Activated naive CD4-positive, alpha-beta T cell (primary cell): Measurements from ENCODE around the gene LSR.
"Not testable (repeated sequence)": the region's sequence is repeated elsewhere in the genome, so short reads cannot be mapped to it uniquely, and the experiment has no call there.

Experiments used
- DNase-seq, 4 experiments: peaks; one replicate each; lab custom pipeline; 2025; lab: John Stamatoyannopoulos, UW

LSR gene

DNA sequence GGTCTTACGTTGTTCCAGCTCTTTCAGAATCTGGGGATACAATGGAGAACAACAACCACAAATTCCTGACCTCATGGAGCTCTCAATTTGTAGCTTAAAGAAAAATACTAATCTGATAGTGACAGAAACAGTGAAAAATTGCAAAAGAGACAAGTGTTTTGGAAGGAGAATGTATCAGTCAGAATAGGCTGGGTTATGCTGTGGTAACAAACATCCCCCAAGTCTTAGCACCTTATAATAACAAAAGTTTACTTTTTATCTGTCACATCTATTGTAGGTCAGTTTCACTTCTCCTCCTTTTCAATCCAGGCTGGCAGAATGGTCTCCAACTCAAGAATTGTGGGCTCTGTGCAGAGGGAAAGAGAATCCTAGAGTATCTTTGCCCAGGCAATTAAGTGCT is 29.8 kb upstream of the LSR start:
- no peak for DNase-seq

DNA sequence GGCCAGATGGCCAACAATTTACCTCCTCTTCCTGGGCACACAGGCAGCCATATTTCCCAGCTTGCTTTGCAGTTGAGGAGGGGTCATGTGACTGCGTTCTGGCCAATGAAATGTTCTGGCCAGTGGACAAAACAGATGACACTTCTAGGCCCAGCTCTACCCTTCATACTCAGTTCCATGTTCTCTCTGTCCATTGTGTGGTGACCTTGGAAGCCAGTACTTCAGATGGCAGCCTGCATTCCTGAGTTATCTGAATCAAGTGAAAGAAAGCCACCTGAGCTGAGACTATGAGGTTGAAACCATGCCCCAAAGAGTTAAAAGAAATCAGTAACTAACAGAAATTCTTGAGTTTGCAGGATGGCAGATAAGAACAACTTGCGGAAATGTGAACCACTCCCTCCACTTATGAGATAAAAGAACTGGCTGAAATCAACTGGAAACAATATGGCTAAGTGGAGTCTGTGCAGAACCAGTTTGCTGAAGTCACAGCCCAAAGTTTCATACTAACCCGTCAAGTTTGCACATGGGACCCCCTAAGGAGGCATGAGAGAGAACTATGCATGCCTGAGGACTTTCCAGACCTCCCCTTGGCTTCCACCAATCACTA is 28.4 kb upstream of the LSR start:
- no peak for DNase-seq

DNA sequence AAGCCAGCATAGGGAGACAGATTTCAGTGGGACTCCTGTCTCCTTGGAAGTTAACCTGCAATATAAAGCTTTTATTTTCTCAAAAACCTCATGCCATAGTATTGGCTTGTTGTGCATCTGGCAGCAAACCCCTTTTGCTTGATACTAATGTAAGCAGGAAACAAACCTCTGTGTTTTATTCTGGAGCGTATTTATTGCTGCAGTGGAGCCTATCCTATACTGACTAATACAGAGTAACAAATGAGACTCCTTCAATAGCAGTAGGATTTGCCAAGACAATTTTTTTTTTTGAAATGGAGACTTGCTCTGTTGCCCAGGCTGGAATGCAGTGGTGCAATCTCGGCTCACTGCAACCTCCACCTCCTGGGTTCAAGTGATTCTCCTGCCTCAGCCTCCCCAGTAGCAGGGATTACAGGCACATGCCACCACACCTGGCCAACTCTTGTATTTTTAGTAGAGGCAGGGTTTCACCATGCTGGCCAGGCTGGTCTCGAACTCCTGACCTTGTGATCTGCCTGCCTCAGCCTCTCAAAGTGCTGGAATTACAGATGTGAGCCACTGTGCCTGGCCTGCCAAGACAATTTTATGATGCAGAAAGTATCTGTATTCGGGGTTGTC is 27.7 kb upstream of the LSR start:
- DNase-seq, result not testable (repeated sequence)

DNA sequence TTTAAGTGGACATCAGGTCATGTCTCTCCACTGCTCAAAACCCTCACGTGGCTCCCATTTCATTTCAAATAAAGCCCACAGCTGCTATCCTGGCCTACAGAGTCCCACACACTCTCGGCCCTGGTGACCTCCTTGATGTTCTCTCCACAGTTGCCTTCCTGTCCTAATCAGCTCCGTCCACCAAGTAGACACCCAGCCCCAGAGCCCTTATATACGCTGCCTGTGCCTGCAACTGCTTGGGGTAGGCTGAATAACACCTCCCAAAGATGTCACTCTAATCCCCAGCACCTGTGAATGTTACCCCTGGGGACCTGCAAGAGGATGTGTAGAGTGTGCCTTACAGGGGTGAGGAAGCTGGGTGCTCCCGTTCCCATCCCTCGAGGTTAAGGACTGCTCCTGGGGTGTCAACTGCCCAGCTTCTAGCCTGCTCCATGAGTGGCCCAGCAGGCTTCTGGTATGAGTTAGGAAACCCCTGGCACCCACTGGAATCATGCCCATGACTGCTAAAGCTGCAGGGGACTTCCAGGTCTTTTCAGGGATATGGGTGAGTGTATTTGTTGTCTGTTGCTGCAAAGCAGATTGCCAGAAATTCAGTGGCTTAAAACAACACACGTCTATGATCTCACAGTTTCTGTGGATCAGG is 26.3 kb upstream of the LSR start:
- no peak for DNase-seq

DNA sequence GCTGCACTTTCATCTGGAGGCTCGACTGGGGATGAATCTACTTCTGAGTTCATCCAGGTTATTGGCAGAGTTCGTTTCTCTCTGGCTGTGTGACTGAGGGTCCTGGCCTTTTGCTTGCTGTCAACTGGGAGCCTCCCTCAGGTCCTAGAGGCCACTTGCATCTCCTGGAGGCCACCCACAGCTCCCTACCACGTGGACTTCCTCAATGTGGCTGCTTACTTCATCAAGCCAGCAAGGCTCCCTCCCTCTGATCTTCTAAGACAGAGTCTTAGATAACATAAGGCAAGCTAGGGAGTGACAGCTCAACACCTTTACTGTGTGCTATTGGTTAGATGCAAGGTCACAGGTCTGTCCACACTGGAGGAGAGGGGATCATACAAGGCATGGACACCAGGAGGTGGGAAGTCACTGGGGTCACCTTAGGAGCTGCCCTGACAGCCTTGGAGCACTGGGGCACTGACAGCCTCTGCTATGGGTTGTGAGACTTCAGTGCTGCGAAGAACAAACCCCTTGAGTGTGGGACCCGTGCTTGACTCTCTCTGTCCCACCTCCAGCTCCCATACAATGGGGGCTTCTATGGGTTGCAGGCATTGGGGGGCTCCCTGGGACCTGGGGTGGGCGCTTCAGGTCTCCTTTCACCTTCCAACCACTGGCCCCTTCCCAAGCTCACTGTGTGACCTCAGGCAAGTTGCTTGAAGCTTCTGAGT is 25.6 kb upstream of the LSR start:
- DNase-seq, result no peak

DNA sequence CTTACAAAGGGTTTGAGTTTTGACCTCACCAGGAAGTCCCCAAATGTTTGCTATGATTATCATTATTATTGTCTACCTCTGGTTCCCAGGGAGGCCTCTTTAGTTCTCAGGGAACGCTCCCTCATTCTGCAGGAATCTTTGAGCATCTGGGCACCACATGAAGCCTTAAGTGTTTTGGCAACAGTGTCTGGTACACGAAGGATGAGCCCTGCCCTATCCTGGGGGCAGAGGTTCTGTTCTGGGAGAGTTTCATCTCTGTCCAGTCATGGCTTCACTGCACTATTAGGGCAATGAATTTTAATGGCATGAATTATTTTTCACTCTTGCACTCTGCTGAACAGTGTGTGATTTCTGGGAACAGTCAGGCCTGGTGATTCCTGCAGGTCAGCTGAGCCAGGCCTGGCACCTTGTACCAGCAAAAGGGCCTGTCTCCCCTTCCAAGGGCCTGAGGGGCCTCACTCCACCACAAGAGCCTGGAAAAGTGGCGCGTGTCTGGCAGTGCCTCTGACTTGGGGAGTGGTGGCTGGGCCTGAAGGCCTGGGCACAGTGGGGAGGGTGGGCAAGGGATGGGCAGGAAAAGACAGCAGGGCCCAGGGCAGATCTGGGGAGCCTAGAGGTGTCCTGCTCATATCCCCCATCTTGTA is 24.8 kb upstream of the LSR start:
- no peak for DNase-seq

DNA sequence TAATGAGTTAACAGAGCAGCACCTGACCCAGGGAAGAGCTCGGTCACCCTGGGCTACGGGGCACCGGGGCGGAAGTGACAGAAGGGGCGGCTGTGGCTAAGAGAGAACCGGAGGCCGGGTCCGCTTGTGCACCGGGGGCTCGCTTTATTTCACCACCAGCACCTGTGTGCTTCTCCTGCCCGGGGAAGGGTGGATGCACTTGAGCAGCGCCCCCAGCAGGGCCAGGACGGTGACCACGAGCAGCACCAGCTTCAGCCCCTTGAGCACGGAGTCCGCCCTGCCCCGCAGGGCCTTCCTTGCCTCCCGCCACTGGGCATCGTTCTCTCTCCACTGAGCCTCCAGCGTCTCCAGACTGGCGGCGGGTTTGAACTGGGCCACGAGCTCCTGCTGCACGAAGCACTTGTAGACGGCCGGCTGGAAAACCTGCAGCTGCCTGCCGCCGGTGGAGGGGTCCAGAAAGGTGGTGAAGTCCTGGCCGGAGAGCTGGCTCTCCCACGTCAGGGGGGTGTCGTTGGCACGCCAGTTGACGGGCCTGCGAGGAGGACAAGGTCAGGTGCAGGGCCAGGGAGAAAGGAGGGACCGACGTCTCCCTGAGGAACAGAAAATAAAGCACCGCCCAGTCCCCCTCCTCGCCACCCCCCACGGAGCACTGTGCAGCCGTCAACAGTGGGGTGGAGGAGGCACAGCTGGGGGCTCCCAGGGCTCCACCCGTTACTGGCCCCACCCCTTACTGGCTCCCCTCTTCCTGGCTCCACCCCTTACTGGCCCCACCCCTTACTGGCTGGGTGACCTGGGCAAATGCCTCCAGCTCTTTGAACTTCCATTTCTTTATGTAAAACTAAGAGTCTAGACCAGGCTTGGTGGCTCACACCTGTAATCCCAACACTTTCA is 23.9 kb upstream of the LSR start:
- no peak for DNase-seq

DNA sequence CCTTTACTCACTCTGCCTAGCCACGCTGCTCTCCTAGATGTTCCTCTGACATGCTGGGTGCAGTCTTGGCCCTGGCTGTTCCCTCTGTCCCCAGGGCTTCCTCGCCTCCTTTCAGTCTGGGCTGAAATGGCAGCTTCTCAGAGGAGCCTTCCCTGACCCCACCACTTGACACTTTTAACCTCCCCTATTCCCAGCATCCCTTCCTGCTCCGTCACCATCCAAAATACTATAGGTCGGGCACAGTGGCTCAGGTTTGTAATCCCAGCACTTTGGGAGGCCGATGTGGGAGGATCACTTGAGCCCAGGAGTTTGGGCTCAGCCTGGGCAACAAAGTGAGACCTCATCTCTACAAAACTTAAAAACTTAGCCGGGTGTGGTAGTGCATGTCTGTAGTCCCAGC is 22.9 kb upstream of the LSR start:
- DNase-seq, result no peak

DNA sequence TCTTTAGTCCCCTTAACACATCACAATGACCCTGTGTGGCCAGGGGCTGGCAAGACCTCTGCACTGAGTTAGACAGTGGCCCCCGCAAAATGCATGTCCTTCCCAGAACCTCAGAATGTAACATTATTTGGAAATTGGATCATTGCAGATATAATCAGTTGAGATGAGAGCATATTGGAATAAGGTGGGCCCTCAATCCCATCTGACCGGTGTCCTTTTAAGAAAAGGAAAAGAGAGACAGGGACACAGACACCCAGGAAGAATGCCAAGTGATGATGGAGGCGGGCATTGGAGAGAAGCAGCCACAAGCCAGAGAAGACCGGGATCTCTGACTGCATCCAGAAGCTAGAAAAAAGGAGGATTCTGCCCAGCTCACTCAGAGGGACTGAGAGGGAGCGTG is 22.1 kb upstream of the LSR start:
- no peak for DNase-seq

DNA sequence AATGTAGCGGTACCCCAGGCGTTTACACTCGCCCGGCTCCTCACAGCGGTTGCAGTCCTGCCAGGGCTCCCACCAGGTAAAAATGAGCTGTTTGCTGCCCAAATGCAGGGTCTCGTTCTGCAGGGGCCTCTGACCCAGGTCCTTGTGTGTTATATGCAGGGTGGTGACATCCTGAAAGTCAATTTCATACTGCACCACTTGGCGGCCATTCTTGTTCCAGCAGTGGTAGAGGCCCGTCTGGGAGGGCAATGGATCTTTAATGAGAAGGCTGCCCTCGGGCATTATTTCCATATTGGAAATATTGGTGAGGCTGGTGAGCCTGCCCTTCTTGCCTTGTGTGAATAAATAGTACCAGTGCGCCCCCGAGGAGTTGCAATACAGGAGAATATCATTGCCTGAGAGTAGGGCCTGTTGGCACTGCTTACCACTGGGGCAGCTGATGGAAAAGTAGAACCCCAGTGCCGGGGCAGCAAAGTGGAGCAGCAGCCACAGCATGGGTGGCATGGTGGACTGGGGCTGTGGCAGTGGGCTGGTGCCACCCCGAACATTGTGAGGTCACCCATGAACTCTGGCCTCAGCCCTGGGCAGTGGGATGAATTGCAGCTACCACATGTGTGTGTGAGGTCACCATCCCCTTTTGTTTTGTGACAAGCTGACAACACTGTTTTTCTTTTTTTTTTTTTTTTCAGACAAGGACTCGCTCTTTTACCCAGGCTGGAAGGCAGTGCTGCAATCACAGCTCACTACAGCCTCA is 20.4 kb upstream of the LSR start, which contains the start of gene FAM187B:
Gene FAM187B (minus strand): TSS at position 563 of the 754 bp plus-strand sequence. CDS start 59 bp downstream, at position 504.
- DNase-seq, result no peak

DNA sequence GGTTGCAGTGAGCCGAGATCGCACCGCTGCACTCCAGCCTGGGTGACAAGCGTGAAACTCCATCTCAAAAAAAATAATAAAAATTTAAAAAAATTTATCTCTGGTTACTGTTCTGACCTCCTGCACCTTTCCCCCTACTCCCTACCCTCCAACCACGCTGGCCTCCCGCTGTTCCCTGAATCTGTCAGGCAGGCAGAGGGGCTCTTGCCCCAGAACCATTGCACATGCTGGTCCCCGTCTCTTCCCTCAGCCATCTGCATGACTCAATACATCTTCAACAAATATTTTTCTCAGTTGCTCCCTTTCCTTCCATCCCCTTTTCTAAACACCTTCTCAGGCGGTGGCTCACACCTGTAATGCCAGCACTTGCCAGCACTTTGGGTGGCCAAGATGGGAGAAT is 19.2 kb upstream of the LSR start:
- no peak for DNase-seq

DNA sequence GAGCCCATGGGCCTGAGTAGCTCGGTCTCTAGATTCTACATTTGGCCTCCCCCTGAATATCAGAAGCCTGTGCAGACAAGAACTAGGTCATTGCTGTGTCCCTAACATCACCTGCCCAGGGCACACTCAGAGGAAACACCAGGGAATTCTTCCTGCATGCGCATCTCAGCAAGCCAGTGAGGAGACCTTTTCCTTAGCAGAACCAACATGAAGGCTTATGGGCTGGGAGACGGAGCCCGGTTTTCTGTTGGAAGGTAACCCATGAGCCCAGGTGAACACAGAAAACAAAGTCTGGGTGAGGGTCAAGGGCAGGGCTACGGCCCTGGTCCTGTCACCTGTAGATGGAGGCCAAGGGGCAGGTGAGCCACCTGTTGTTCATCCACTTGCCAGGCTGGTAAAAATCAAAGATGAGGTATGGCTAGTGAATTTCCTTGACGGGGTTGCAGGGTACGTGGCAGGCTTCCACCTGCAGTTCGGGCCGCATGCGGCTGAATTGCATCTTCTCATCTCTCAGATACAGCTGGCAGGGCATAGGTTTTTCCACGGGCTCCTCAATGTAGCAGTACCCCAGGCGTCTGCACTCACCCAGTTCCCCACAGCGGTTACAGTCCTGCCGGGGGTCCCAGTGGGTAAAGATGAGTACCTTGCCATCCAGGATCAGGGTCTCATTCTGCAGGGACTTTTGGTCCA is 16.7 kb upstream of the LSR start:
- no peak for DNase-seq

DNA sequence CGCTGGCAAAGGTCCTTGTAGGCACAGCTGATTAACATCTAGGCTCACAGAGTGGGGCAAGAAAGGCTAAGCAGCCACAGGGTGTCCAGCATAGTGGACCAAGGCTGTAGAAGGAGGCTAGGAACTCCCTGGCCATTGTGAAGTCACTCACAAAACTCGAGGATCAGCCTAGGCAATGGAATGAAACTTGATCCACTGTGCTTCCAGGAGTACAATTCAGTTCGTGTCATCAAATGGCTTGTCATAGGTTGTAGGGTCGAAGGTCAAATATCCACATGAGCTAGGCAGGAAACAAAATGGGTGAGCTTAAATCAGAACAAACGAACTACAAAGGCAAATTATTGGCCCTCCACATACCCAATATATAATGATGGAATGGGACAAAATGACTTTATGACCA is 15.9 kb upstream of the LSR start:
- DNase-seq, result no peak

DNA sequence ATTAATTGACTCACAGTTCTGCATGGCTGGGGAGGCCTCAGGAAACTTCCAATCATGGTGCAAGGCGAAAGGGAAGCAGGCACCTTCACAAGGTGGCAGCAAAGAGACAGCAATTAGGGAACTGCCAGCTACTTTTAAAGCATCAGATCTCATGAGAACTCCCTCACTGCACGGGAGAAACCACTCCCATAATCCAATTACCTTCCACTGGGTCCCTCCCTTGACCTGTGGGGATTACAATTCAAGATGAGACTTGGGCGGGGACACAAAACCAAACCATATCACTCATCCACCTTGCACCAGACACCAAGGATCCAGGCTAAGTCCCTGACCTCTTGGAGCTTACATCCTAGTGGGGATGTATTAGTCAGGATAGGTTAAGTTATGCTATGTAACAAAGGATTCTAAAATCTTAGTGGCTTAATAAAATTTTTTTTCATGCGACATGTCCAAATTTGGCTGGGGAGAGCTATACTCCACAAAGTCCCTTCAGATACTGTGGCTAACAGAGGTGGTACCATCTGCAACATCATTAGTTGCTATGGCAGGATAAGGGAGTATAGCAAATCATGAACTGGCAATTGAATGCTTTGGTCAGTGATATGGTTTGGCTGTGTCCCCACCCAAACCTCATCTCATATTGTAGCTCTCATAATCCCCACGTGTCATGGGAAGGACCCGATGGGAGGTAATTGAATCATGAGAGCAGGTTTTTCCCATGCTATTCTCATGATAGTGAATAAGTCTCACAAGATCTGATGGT is 12.0 kb upstream of the LSR start:
- DNase-seq, result no peak

DNA sequence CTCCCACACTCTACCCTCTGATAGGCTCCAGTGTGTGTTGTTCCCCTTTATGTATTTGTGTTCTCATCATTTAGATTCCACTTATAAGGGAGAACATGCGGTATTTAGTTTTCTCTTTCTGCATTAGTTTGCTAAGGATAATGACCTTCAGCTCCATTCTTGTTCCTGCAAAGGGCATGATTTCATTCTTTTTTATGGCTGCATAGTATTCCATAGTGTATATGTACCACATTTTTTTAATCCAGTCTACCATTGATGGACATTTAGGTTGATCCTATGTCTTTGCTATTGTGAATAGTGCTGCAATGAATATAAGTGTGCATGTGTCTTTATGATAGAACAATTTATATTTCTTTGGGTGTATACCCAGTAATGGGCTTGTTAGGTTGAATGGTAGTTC is 9.2 kb upstream of the LSR start:
- DNase-seq, result not testable (repeated sequence)

DNA sequence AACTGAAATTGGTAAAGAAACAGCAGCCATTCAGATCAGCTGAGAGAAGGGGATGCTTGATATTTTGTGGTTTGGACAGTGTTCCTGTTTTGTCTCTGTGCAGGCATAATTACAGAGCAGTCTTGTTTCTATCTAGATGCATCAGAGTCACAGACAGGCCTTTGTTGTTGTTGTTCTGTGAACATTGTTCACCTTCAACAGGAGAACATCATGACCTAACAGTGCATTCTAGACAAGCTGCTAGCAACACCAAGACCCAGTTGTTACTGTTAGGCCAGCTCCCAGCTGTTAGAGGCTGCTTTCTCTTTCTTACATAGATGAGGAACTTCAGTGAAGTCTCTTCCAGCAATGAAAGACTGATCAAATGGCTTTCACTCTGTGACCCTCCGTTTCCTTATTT is 8.5 kb upstream of the LSR start:
- DNase-seq, result no peak

DNA sequence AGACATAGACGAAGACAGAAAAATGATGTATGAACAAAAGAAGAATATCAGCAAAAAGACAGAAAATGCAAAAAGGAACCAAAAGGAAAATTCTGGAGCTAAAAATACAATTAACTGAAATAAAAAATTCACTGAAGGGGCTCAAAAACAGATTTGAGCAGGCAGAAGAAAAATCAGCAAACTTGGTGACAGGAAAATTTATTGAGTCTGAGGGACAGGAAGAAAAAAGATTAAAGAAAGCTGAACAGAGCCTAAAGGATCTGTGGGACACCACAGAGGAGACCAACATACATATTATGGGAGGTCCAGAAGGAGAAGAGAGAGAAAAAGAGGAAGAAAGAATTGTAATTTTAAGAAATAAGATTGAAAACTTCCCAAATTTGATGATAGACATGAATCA is 7.4 kb upstream of the LSR start:
- no peak for DNase-seq

DNA sequence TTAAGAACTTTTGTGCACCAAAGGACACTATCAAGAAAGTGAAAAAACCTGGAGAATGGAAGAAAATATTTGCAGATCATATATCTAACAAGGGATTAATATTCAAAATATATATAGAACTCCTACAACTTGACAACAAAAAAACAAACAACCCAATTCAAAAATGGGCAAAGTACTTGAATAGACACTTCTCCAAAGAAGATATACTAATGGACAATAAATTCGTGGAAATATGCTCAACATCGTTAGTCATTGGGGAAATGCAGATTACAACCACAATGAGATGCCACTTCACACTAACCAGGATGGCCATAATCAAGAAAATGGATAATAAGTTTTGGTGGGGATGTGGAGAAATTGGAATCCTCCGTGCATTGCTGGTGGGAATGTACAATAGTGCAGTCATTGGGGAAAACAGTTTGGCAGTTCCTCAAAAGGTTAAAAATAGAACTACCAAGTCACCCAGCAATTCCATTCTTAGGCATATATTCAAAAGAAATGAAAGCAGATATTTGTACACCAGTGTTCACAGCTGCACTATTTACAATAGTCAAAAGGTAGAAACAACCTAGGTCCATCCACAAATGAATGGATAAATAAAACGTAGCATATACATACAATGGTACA is 2.2 kb upstream of the LSR start:
- no peak for DNase-seq
